Measurements from ENCODE around the gene HRH3.

The HRH3 gene

GRCh38 chr20:62175711-62176110, 44.4 kb downstream of the HRH3 start:
- no peak for DNase-seq (ENCODE audit: low read depth in 2 of 2)

GRCh38 chr20:62174870-62175624, 45.0 kb downstream of the HRH3 start:
- no peak for DNase-seq (ENCODE audit: low read depth in 2 of 2)

DNA sequence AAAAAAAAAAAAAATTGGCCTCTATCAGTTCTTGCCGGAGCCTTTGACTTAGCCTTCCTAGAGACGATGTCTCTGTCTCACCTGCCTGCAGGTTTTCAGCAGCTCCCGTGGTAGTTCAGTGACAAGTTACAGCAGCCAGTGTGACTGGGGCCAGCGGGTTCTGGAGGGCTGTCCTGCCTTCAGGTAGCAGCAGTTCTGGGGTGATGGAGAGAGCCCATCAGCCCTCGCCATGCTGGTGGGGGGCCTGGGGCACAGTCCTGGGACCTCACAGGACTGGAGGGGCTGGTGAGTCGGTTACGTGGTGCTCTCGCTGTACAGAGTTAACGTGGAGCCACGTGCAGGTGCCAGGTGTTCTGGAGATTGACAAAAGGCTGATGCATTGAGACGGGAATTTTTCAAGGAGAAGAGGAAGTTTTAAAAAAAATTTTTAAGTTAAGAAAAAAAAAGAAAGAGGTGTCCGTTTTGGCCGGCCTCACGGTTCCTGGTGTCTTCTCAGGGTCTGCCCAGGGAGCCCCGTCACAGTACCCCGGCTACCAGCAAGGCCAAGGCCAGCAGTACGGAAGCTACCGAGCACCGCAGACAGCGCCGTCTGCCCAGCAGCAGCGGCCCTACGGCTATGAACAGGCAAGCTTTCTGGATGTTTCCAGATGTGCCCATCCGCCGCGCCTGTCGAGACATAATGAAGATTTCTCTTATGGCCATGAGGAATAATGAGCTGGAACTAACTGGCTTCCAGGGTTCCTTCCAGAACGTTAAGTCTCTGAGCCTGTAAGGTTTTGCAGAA, 45.9 kb downstream of the HRH3 start:
- no peak for DNase-seq (ENCODE audit: low read depth in 2 of 2)

GRCh38 chr20:62172666-62173065, 47.4 kb downstream of the HRH3 start:
- no peak for DNase-seq (ENCODE audit: low read depth in 2 of 2)

GRCh38 chr20:62171245-62171644, 48.8 kb downstream of the HRH3 start:
- DNase-seq (ENCODE audit: low read depth in 2 of 2): no peak

- DNase-seq (ENCODE audit: low read depth in 2 of 2): no peak
These were observed 49.5 kb downstream of the HRH3 start for GRCh38 chr20:62170536-62170935.

DNA sequence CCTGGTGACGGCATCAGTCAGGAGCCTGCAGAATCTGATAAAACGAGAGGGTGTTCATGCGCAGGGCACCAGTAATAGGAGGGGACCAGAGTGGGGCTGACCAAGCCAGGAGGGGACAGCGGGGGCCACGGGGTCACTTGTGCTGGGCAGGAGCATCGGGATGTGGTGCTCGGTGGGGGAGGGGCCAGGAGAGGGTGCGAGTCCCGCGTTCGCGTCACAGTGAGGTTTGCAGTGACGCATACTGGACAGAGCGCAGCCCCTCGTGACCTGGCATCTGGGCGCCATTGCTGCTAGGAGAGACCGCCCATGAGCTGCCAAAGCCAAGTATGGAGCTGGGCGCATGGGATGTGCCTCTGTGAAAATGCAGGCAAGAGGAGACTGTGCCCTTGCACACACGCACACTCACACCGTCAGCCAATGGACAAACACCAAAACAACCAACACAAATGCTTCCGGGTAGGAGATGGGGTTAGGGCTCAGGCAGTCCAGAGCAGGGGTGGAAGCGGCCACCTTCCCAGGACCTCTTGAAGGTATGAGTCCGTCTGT, 51.1 kb downstream of the HRH3 start:
- no peak for DNase-seq (ENCODE audit: low read depth in 2 of 2)

DNA sequence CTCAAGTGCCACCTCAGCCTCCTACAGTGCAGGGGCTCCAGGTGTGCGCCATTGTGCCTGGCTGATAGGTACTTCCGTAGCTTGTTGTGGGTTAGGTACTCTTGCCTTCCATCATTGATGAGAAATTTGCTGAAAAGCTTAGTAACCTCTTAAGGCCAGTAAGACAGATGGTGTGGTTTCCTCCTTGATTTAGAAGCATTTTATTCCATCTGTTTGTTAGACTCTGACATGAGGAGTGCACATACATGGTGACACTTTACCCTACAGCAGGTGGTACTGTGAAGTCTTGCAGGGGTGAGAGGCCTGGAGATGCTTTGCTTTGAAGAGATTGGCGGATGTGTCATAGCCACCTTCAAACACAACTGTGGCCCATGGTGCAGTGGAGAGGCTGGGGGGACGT, 52.0 kb downstream of the HRH3 start:
- DNase-seq (ENCODE audit: low read depth in 2 of 2): no peak

DNA sequence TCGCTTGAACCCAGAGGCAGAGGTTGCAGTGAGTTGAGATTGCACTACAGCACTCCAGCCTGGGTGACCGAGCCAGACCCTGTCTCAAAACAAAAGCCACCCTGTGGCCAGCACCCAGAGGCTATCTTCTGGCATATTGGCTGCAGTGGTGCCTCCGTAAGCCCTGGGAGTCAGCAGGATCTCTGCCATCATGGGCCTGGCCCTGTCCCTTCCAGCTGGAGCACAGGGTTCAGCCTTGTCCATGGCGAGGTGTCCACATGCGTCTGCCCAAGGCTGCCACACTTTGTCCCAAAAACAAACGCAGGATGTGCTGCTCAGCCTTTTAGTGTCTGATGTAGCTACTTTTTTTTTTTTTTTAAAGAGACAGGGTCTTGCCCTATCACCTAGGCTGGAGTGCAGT, 52.6 kb downstream of the HRH3 start:
- no peak for DNase-seq (ENCODE audit: low read depth in 2 of 2)

DNA sequence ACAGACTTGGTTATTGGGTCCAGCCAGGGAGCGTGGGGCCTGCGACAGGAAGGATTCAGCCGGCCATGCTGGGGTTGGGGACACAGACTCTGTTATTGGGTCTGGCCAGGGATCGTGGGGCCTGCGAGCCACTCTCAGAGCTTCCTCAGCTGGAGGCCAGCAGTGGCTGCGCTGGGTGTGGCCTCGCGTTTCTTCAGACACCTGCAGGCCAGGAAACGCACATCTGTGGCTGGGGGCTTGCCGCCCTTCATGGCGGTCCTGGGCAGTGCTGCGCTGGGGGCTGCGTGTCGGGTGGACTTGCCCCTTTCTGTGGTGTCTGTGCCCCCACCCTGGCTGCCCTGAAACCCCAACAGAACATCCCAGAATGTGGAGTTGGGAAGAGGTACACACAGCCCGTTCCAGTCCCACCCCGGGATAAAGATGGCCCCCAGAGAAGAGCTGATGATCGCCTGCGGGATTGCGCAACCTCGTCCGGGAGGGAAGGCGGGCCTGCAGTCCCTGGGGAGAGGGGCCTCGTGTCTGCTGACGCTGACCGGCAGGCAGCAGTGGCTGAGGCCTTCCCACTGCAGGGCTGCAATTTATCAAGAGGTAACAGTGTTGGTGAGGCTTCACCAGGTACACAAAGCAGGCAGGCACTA, 54.2 kb downstream of the HRH3 start:
- DNase-seq (ENCODE audit: low read depth in 2 of 2): no peak

All from activated CD8-positive, alpha-beta memory T cell treated with anti-CD3 and anti-CD28 coated beads for 4 hours (primary cell).